Ovary (tissue), 3 donors: ENCODE measurements around the gene EPB41L2.

Experiments
- CTCF ChIP-seq, 3 donors: fragments of 450-650 bp in 2 of 3; fragments of 200-600 bp in 1 of 3; IDR thresholded peaks; one replicate each; pipeline versions ENCODE4 v1.5.1 to v1.8.0; 2016 to 2022; ENCODE audit warnings: antibody characterized with exemption in 3 of 3, mild to moderate bottlenecking in 1 of 3
- EP300 ChIP-seq: sonication (generic); formaldehyde crosslinking; IDR thresholded peaks from one replicate; pipeline ENCODE4 v1.6.1; 2017; ENCODE audit warnings: antibody characterized with exemption
- POLR2A ChIP-seq: fragments of 450-650 bp; IDR thresholded peaks from one replicate; pipeline ENCODE4 v1.6.1; 2017; ENCODE audit warnings: antibody characterized with exemption, mild to moderate bottlenecking, moderate library complexity
- donor health status: DM: no; HTN: no; CAD: no.

- TF ChIP-seq CTCF (IDR thresholded peaks at IDR 0.05) (no peak), POLR2A (no peak), EP300 (no peak)
These were observed 40.4 kb downstream of the EPB41L2 start for GRCh38 chr6:131022691-131023090.
